GM19395 (cell line): ENCODE data around the gene EML5.

ENCODE experiments used
- ATAC-seq: cut with Tn5 transposase; IDR thresholded peaks from one replicate; pipeline ENCODE4 v1.9.1; 2021; ENCODE audit warnings: mild to moderate bottlenecking, moderate library complexity; ENCODE audit not compliant: unreplicated experiment

Gene EML5

GRCh38 chr14:88625671-88626070 is 167.1 kb downstream of the EML5 start:
- no peak for ATAC-seq

GRCh38 chr14:88621100-88621499 is 171.7 kb downstream of the EML5 start:
- ATAC-seq: no peak

DNA sequence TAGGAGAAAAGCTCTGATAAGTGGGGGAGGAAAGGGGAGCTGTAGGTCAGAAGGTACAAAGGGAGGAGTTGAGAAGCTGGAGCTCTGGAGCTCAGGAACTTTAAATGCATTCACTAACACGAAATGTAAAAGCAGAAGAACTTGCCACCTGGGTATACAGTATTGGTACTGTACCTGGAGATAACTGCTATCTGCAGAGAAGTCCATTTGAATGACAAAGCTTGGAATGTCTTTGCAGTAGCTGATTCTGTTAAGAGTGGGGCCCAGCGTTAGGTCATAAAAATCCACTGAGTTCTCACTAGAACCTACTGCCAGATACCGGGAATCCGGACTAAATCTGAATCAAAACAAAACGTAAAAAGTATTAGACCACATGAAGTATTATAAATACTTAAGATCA is 174.3 kb downstream of the EML5 start:
- ATAC-seq: no peak

- no peak for ATAC-seq
These were observed 175.3 kb downstream of the EML5 start for GRCh38 chr14:88617479-88617878.

GRCh38 chr14:88616697-88617096 is 176.1 kb downstream of the EML5 start:
- no peak for ATAC-seq

DNA sequence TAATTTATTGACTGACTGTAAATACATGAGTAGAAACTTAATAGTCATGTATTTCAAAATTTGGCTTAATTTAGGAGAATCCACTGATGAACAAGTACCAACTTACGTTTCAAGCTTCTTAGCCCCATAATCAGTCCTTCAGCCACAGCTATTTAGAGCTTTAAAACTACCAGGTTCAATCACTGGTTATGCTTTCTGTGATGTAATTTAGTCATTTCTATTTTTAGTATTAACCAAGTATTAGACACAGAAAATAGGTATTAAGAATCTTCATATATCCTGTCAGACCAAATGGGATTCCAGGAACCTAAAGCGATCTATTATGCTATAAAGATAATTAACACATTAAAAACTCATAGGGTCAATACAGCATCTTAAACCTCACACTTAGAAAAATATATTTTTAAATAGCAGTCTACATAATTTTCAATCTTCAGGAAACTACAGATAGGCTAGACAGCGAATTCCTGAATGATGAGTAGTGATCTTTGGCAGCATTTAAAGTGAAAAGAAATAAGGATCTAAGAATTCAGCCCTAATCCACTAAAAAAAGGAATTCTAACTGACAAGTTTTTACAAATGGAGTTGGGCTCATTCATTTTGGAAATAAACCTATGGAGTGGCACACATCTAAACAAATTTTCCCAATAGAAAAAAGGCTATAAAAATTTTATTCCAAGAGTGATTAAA is 178.4 kb downstream of the EML5 start:
- no peak for ATAC-seq

- no peak for ATAC-seq
These were observed 179.2 kb downstream of the EML5 start for GRCh38 chr14:88613552-88614010.

- ATAC-seq: no peak
These were observed 179.8 kb downstream of the EML5 start for GRCh38 chr14:88612981-88613380.

- ATAC-seq: no peak
These were observed 180.9 kb downstream of the EML5 start for GRCh38 chr14:88611878-88612277.

GRCh38 chr14:88607829-88608228 is 184.9 kb downstream of the EML5 start:
- no peak for ATAC-seq

GRCh38 chr14:88605594-88605993 is 187.2 kb downstream of the EML5 start:
- ATAC-seq: no peak

DNA sequence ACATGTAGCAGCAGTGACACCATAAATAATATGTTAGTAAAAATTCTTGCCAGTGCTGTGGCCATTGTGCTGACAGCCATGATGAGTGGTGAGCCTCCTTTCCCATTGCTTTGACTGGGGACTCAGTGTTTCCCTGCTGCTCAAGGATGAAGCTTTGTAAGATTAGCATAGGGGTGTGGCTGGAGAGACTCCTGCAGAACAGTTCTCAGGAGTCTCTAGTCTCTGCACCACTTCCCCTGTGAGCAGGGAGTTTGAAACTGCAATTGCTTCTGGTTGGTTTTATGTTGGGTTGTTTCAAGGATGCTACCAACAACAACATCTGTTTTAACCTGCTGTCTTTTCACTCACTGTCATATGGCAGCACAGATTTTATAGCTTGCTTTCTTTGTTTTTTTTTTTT is 188.5 kb downstream of the EML5 start:
- no peak for ATAC-seq

GRCh38 chr14:88599761-88600439 is 192.9 kb downstream of the EML5 start:
- ATAC-seq: peak; percentile 91

DNA sequence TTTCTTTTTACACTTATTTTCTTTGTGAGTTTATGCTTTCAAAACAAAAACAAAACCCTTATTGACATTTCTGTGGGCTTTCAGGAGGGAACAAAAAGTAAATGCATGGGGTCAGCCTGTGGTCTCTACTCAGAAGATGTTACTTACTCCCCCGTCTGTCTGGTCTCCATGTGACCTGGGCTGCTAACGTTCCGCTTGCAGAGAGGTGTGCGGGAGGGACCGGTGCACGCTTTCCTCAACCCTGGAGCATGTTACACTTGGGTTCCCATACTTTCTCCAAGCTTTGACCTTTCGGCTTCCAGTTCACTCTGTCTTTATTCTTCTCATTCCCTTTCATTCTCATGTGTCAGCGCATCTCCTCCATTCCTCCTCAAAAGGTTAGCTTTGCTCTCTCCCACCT is 193.4 kb downstream of the EML5 start:
- peak; percentile 44 for ATAC-seq

GRCh38 chr14:88598097-88598675 is 194.6 kb downstream of the EML5 start:
- ATAC-seq: no peak

DNA sequence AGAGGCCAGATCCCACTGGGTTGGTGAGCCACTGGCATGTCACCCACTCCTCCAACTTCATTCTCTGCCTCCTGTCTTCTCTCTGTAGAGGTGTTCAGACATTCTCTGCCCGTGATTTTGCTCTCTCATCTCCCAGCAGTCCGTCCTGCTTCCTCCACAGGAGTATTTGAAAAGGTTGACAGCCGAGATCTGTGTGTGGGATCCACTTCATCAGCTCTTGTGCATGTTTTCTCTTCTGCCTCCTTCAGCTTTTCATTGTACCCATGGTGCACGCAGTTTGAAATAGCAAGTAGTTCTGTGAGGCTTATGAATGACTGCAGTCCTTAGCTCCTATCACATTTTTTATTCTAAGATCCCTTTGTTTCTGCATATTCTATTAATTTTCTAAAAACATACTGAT is 195.2 kb downstream of the EML5 start:
- ATAC-seq: no peak

DNA sequence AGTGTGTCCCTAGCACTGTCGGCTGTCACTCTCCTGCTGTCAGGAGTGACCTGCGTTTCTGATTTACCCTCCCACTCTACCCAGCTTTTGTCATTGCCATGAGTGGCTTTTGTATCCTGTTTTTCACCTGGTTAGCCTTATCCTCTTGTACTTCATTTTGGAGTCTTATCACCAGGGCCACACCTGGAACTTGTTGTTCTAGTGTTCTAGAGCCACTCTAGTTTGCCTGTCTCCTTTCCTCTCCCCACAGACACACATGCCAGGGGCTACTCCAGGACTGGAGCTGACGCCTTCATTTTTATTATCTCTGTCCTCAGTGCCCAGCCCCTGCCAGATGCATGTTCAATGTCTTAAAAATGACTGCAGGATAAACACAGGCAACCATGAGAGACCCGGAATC is 195.7 kb downstream of the EML5 start:
- no peak for ATAC-seq

- ATAC-seq: no peak
These were observed 200.7 kb downstream of the EML5 start for GRCh38 chr14:88592031-88592430.

DNA sequence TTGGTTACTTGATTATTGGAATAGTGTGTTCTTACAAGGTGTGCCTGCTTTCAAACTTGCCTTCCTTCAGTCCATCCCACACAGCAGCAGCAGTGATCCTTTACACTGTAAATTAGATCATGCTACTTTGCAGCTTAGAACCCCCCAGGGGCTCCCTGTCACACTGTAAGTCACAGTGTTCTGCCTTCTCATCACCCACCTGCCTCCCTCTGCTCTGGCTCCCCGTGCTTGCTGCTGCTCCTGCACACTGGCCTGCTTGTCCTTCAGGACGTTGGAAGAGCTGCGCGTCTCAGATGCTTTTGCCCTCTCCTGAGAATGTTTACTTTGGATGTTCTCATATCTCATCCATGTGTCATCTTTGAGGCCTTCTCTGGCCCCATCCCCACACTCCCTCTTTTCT is 202.6 kb downstream of the EML5 start:
- no peak for ATAC-seq

- no peak for ATAC-seq
These were observed 204.7 kb downstream of the EML5 start for GRCh38 chr14:88588081-88588480.

DNA sequence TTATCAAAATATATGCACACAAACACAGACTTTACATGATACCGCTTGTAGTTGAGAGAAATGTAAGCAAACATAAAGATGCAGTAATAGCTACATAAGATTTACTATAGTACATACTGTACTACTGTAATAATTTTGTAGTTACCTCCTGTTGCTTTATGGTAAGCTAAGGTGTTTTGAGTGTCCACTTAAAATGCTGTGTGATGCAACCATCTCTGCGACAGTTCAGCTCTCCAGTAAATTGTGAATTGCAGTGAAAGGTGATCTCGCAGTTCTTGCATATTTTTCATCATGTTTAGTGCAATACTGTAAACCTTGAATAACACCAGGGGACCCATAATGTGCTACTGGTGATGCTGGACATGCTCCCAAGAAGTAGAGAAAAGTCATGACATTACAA is 208.3 kb downstream of the EML5 start:
- no peak for ATAC-seq

DNA sequence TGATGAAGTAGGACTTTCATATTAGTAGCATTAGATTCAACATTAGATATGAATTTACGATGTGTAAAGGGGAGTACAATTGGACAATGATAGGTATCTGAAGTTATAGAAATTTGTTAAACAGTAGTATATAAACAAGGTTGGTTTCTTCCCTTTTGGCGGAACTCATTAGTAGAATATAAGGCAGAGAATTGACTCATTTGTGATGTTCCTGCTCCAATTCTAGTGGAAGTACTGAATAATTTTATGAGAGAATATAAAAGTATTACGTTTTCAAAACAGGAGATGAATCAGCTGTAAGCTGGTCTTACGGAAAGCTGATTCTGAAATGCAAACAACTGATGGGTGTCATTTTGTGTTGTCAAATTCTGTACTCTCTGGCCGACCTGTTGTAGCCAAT is 216.5 kb downstream of the EML5 start:
- ATAC-seq: no peak
